GM21367 (cell line): ENCODE data around the gene CEMP1.

Experiments
- ATAC-seq: cut with Tn5 transposase; IDR thresholded peaks from one replicate; pipeline ENCODE4 v1.9.1; 2021; ENCODE audit not compliant: unreplicated experiment

CEMP1 gene

DNA sequence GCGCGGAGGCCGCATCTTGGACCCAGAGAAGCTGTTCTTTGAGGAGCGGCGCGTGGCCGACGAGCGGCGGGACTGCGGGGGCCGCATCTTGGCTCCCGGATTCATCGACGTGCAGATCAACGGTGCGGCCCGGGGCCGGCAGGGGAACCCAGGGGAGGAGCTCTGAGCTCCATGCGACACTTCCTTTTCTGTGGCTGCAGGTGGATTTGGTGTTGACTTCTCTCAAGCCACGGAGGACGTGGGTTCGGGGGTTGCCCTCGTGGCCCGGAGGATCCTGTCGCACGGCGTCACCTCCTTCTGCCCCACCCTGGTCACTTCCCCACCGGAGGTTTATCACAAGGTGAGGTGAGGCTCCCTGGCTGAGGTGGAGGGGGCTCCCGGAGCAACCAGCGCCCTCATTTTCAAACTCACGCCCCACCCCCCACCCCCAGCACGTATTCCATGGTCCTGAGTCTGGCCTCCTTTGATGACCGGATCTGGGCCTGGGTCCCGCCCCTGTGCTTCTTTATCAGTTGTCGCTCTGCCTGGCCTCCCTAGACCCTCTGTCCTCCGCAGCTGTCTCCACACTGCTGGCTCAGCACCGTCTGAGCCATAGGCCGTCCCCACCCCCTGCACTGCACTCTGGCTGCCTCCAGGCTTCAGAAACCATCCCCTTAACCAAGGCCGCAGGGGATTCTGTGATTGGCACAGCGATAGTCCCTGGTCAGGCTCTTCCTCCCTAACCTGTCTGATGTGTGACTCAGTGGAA, 10.2 kb downstream of the CEMP1 start:
- ATAC-seq = no peak

DNA sequence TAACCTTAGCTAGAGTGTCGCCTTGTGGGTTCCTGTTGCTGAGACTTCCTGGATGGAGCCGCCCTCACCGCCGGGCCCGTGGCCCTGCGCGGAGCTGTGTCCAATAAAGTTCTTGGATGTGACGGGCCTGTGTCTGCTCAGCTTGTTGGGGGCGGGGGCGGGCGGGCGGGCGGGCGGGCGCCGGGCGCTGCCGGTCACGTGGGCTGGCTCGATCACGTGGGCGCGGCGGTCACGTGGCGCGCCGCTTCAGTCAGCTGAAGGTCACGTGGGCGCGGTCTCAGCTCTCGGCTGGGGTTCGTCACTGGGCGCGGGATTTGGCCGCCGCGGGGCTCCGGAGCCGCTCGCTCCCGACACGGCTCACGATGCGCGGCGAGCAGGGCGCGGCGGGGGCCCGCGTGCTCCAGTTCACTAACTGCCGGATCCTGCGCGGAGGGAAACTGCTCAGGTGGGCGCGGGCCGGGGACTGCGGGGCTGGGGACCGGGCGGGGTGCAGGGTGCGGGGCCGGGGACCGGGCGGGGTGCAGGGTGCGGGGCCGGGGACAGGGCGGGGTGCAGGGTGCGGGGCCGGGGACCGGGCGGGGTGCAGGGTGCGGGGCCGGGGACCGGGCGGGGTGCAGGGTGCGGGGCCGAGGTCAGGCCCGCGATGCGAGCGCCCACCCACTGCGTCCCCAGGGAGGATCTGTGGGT, 11.0 kb downstream of the CEMP1 start, which contains the start of gene AMDHD2:
AMDHD2 (plus strand) TSS at position 275 of the 687 bp plus-strand sequence; CDS start at position 363, 88 bp downstream.
- no peak for ATAC-seq

DNA sequence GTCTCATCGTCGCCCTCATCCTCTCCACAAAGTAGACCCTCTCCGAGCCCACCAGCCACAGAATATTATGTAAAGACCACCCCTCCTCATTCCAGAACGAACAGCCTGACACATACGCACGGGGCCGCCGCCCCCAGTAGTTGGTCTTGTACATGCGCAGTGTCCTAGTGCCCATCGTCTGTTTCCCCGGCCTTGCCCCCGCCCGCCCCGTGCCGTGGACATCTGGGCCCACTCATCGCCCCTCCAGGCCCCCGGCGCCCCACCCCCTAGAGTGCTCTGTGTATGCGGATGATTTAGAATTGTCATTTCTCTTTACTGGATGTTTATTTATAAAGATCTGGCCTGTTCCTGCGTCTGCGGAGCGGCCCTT, 11.5 kb downstream of the CEMP1 start:
- ATAC-seq = no peak

DNA sequence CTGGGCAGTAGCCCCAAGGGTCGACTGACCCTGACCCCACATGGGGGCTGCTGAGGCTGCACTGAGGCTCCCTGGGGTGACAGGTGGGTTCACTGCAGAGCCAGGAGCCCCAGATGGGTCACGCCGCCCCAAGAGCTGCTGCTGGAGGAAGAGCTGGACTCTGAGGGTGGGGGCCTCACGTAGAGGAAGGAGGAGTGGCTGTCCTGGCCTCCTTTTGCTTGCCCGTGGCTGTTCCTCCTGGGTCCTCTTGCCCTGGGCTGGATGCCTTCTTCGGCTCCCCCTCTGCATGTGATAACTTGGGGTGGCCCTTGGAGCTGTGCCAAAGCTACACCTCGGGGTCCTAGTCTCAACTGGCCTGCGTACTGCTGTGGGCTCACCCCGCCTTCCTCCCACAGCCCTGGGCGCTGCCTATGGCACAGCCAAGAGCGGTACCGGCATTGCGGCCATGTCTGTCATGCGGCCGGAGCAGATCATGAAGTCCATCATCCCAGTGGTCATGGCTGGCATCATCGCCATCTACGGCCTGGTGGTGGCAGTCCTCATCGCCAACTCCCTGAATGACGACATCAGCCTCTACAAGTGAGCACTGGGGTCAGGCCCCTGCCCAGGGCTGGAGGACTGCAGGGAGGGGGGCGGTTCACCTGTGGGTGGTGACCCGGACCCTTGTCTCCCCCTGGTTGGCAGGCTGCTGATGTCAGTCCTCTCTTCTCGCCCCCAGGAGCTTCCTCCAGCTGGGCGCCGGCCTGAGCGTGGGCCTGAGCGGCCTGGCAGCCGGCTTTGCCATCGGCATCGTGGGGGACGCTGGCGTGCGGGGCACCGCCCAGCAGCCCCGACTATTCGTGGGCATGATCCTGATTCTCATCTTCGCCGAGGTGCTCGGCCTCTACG, 12.1 kb downstream of the CEMP1 start:
- no peak for ATAC-seq

DNA sequence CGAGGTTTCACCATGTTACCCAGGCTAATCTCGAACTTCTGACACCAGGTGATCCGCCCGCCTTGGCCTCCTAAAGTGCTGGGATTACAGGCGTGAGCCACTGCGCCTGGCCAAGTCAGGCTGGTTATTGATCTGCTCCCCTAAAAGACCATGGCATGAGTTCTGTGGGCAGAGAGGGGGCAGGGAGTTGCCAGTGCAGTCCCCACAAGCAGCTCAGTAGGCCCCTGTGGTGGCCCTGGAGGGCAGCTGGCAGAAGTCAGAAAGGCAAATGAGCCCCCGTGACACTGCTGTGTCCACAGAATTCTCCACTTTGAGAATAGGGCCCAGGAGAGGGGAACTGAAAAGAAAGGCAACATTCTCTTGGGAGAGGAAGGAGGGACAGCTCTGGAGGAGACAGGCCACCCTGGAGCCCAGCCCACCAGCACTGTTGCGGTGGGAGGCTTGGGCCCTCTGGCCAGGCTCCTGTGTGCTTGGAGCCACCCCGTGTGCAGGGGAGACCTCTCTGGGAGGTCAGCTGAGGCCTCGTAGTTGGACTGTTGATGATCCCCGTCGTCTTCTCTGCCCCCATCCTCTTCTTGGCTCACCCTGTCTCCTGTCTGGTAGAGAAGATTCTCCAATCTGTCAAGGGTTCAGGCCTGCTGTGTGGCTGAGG, 13.1 kb downstream of the CEMP1 start:
- ATAC-seq = no peak

DNA sequence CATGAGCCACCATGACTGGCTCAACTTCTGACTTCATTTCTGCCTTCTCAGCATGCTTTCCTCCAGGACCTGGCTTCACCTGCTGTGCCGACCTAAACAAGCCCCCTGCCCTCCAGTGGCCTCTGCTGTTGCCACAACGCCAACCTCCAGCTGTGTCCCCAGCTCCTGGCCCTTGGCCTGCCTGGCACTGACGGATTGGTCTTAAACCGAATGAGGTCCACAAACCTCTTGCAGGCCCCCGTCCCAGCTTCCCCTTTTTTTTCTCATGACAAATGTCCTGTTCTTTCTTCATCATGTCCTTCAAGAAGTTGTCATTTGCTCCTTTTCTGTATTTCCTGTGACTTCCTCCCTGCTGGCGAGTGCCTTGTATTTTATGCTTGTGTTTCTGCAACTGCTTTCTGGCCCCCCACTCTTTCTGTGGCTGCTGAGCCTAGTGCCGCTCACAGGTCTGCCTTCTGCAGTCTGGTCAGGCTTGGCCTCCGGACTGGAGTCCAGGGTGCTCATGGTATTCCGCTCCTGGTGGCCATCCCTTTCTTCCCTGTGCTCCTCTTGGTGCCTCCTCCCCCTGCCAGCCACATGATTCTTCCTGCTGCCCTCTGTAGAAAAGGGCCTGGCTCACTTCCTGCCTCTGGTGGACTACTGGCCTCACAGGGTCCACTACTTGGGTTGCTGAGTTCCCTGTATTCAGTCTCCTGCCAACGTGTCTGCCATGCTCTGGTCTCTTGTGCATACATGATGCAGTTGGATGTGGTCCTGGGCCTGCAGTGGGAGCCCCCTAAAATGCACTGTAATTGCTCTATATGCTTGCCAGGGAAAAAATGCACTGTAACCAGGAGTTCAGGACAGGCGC, 14.6 kb downstream of the CEMP1 start:
- ATAC-seq = no peak

DNA sequence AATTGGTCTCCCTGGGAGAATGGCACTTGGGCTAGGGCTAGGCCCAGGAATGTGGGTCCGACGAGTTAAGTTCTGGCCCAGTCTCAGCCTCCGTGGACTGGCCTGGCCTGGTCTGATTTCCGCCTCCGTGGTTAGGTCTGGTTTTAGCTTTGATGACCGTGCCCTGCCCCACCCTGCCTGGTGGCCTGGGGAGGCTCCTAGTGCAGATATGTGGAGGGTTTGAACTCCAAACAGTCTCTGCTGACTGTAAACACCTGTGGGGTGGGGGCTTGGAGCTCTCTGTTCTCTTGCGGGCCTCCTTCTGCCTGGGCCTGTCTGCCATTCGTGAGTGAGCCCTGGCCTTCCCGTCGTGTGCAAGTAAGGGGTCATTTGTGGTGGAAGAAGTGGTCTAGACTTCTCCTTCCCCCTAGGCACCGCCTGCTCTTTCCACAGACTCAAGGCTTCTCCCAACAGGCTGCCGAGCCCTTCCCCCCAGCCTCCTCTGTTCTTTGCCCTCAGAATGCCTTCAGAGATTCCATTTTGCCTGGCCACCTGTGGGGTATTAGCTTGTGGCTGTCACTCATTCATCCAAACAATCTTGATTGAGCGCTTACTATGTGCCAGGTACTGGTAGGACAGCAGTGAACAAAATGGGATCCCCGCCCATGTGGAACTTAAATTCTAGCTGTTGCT, 15.9 kb downstream of the CEMP1 start:
- no peak for ATAC-seq

DNA sequence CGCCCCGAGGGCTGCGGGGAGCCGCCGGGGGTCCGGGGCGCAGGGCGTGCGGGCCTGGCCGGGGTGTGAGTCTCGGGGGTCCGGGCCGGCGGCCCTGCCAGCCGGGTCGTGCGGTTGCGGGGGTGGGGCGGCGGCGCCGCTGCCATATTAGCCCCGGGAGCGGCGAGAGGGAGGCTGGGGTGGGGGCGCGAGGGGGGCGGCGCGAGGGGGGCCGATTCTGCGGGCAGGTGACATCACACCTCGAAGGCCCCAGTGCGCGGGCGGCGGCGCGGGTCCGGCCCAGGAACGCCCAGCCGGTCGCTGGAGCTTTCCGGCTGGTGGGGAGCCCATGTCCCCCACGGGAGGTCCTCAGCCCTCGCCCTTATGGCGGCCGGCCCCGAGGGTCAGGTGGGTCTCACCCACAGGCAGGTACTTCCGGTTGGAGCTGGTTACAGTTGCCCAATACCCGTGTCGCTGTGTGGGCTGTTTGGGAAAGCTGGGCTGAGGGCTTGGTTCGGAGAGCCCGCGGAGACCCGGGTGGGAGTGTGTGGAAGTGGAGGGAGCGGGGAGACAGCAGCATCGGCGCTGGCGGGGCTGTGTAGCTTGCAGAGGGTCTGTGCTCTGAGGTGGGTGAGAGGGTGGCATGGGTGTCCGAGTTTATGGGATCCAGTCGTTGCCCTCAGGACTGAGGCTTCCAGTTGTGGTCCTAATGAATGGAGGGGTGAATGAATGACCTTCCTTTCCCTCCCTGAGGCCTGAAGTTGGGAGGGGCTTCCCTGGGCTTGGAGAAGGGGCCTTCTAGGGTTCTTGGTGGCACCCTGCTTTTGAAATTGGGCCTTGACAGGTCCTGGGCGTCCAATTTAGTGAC, 16.7 kb downstream of the CEMP1 start:
- ATAC-seq = no peak

DNA sequence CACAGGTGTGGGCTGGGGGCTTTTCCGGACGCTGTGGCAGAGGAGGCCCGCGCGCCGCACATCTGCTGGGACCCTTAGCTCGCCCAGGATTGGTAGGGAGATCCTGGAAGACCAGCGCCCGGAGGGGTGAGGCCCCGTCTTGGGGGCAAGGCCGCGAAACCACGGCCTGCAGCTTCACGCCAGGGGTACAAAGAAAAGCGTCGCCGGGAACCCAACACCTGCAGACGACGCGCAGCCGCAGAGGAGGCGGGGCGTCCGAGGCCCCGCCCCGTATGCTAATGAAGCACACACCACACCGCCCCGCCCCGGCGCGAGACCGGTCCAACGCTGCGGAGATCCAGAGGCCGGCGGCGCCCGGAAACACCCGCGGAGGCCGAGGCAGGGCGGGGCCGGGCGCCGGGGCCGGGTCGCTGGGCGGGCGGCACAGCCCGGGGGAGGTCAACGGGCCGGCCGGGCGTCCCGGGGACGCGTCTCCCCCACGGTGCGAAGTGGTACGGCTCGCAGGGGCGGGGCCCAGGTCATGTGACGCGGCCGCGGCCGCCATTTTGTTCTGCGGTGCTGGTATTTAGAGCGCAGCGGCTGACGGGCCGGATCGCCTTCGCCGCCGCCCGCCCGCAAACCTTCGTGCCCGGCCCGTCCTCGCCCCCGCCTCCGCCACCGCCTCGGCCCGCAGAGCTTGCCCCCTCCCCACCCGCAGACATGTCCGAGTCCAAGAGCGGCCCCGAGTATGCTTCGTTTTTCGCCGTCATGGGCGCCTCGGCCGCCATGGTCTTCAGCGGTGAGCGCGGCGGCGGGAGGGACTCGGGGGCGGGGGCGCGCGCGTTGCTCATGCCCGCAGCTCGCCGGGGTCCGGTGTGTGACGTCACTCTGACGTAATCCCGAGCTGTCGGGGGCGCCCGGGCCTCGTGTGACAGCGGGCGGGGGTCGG, 17.5 kb downstream of the CEMP1 start, which contains the start of gene ATP6V0C:
ATP6V0C (plus strand) TSS at position 548 of the 928 bp plus-strand sequence; CDS start at position 700, 152 bp downstream.
- peak; percentile 57 for ATAC-seq

DNA sequence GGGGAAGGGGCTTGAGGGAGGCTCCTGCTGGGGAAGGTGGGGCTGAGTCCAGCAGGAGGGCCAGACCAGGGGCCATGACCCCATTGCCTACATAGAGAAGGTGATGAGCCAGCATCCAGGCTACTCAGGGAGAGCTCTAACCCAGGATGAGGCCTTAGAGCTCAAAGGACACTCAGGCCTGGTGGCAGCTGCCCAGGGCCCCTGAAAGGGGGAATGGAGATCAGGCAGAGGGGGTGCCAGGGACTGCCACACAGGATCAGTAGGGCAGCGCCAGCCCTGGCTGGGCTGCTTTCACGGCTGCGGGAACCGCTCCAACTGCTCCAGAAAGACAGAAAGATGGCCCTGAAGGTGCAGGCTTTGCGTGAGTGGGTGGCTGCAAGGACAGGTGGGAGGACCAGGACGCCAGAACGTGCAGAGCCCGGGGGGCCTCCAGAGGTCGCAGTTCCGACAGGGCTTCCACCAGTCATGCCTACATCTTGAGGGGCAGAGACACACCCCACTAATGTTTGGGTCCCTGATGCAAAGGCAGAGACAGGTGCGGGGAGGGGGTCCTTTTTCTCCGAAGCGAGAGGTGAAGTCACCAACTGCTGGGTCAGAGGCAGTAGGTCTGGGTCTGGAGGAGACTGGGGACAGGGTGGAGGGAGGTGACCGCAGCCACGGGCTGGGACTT, 18.3 kb downstream of the CEMP1 start:
- ATAC-seq = no peak

DNA sequence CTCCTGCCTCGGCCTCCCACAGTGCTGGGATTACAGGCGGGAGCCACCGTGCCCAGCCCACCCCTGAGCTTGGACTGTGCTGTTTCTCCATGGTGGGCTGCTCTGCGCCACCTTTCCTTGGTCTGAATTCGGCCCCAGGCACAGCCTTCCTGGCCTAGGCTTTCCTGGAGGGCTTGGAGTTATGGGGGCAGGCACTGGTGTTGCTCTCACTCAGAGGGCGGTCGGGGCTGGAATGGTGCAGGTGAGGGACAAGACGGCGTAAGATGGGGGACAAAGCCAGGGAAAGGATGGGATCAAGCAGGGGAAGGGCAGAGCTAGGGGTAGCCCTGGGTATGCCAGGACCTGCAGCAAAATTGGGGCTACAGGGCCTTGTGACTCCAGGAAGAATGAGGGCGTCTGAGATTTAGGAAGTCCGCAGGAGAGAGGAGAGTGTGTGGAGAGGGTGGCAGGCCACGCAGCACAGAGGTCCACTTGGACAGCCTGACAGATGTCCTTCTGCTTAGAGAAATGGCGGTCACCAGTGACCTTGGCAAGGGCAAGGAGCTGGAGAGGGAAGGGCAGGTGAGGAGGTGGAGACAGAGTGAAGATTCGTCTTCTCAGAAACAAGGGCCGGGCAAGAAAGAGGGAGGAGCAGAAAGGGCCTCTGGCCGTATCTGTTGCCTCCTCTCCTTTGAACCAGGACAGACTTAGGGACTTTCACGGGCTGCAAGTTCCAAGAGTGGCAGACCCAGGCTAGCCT, 19.0 kb downstream of the CEMP1 start:
- ATAC-seq = no peak

DNA sequence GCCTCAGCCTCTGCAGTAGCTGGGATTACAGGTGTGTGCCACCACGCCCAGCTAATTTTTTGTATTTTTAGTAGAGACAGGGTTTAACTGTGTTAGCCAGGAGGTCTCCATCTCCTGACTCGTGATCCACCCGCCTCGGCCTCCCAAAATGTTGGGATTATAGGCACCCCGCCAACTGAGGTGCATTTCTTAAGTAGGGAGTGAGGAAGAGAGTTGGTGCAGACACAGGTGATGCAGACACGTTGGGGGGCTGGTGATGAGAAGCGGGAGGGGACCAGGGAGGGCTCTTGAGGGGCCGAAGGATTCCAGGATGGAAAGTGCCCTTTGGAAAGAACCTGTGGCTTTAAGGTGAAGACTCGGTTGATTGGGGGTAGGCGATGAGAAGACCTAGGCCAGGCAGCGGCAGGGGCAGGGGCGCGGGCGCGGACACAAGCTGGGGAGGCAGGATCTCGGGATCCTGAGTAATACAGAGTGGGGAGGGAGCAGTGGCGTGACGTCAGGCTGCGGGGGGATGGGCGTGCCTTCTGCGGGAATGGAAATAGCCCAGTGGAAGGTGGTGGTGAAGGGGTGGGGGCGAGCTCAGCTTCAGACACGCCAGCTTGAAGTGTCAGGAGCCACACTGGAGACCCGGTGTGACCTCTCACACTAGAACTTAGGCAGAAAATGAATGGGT, 19.9 kb downstream of the CEMP1 start:
- ATAC-seq = no peak

DNA sequence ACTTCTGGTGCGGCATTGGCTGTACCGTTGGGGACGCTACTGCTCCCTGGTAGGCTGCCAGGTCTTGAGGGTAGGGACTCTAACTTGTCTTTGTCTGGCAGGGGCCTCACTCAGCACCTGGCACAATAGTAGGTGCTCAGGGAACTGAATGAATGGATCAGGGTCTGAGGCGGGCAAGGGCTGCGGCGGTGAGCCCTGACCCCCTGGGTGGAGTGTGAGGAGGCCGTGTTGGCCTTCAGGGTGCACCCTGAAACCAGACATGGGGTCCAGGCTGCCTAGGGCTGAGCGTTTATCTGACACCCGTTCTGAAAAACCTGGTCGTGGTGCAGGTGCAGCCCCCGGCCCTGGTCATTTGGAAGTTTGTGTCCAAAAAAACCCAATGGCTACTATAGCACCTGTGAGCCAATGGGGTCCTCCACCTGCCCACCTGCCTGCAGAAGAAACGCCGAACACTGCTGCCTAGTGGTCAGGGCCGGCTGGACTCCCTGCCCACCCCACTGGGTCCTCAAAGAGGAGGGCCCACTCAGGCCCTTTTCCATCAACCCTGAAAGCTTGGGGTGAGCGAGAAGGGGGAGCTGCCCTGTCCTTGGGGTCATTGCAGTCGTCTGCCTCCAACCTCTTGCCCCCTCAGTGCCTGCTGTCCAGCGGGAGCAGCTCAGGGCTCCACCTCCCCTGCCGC, 22.3 kb downstream of the CEMP1 start:
- ATAC-seq = no peak

DNA sequence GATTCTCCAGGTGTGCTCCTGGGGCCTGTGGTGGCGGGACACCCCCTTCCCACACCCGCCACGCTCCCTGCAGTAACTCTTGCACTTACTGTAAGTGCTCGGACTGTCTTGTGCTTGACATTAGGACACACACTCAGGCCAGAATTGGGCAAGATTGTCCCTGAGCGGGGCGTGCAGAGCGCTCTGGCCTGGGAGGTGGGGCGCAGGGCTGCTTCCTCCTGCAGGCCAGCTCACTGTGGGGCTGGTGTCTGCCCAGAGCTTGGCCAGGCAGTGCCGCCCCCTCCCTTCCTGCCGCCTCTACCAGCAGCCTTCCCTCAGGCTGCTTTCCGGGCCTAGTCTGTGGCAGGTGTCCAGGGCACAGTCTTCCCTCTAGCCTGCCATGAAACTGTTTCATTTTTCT, 23.5 kb downstream of the CEMP1 start:
- ATAC-seq = no peak

DNA sequence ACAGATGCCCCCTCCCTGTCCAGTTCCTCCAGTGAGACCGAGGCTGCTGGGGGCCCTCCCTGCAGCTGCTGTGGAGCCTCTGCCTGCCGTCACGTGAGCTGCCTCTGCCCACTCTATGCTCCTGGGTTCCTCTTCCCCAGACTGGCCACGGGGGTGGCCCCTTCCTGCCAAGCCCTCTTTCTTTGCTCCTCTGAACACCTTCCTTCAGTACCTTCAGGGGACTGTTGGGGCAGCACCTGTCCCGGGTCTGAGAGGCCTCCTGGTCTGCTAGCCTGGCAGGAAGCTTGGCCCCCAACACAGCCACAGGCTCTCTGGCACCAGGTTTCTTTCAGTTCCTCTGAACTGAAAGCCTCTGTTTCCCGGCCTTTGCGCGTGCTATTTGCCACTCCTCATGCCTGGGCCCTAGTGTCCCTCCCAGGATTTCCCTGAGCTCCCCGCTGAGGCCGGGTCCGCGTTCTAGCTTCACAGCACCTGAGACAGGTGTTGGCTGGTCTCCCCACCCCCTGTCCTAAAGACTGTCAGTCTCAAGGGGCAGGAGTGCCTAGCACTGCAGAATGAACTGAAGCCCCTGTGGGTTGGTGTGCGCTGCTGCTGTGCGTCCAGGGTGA, 24.1 kb downstream of the CEMP1 start:
- peak; percentile 54 for ATAC-seq
